HUDEP-2 (cell line): ENCODE results near the gene TOR1B.

Experiments
- DNase-seq, 76 experiments: peaks; one replicate each; lab custom pipeline; 2025; ENCODE audit not compliant: unreplicated experiment in 76 of 76; lab: John Stamatoyannopoulos, UW

The TOR1B gene

GRCh38 chr9:129838707-129839259 lies 35.8 kb downstream of the TOR1B start:
- no peak for DNase-seq

- no peak for DNase-seq
Observed at GRCh38 chr9:129839324-129840023, 36.5 kb downstream of the TOR1B start.

DNA sequence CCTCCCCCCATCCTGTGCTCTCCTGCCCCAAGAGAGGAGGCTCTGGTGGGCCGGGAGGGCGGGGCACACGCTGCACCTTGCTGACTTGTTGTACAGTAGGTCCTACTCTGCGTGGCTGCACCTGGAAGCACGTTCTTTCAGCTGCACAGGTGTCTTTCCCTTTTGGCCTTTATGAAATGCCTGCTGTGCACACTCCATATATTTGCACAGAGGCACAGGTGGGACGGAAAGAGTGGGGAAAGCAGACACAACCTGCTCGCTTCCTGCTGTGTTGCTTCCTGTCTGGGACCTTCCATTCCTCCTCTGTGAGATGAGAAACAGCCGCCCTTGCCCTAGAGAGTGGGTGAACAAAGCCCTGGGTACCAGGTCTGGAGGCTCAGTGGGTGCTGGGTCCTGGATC lies 37.0 kb downstream of the TOR1B start:
- no peak for DNase-seq

- DNase-seq: no peak
Observed at GRCh38 chr9:129841071-129841470, 38.1 kb downstream of the TOR1B start.

- no peak for DNase-seq
Observed at GRCh38 chr9:129845373-129845772, 42.4 kb downstream of the TOR1B start.

GRCh38 chr9:129848712-129849441 lies 45.9 kb downstream of the TOR1B start:
- no peak for DNase-seq

DNA sequence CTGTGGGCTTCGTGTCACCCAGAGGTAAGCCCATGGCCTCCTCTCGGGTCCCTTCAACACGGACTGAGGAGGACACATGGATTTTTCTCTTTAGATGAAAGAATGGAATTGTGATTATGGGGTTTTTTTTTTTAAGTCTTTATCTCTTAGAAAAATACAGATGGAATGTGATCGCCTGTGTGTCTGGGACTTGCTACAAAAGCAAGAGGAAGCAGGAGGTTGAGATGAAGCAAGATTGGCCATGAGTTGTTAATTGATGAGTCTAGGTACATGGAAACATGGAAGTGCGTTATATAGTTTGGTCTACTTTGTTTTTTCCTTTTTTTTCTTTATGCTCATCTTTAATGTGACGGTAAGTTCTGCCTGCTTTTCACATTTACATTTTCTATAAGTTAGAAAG lies 46.9 kb downstream of the TOR1B start:
- DNase-seq: no peak

- DNase-seq: no peak
Observed at GRCh38 chr9:129850821-129851550, 48.0 kb downstream of the TOR1B start.

DNA sequence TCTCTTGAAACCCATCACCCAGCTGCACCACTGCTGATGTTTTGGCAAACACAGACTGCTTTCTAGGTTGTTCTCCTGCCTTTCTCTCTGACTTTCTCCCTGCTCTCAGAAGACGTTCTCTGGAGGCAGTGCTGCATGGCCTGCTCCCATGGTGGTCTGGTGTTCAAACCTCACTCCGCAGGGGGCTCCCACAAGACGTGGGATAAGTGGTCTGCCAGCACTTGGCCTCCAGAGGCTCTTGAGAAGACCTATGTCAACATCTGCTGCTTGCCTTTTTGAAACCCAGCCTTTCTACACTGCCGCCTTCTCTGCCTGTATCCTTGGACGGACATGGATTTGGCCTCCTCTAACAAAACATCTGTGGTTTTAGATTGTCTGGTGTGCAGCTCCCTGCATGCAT lies 48.8 kb downstream of the TOR1B start:
- DNase-seq: no peak

DNA sequence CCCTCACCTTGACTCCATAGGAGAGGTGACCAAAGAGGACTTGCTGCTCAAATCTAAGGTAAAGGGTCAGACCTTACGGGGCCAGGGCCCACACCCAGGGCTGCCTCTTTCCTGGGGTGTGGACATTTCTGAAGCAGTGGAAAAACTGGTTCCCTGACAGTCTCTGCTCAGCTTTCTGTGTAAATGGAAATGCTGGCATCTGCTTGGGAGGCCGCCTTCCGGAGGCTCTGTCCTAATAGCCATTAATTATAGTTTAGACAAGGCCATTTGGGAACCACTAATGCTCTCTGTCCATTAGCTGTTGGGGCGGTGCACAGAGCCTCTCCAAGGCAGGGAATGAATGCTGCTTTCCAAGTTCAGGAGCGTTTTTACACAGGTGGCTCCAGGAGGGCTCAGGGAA lies 49.6 kb downstream of the TOR1B start:
- DNase-seq: no peak

- no peak for DNase-seq
Observed at GRCh38 chr9:129853614-129854013, 50.6 kb downstream of the TOR1B start.

- DNase-seq: no peak
Observed at GRCh38 chr9:129854588-129855110, 51.7 kb downstream of the TOR1B start.

DNA sequence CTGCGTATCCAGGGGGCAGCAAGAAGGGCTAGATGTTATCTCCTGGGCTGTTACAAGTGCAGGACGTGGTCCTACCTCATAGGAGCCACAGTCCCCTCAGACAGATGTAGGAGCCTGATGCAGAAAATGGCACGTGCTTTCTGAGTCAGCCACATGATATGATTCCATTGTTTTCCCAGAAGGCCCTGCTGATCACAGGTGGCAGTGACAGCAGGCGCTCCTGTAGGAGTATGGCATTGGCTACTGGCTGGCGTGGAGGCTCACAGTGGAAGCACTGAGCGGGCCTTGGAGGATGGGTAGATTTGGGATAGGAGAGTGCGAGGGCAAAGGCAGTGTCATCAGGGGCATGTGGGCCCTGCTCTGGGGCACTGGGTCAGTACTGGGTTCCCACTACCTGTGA lies 54.2 kb downstream of the TOR1B start:
- peak in 1 of 76 experiments; percentile 13 for DNase-seq

GRCh38 chr9:129858167-129858962 lies 55.4 kb downstream of the TOR1B start:
- no peak for DNase-seq
